Measurements from ENCODE around the gene PXDC1.

PXDC1 gene

DNA sequence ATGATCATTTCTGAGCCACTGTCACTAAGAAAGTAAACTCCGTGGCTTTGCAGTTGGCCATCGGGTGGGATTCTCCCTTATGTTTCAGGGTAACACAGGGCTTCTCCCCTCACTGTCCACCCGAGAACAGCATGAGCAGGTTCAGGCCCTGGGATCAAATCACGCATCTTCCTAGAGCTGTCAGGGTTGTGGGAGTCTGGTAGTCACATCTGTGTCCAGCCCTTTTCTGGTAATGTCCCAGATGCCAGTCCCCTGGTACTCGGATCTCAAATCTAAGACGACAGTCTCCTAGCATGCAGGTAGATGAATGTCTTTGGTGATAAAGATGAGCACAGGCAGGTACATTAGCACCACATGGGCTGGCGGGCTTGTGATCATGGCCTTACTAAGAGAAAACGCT, 4.8 kb downstream of the PXDC1 start:
- no peak for DNase-seq

DNA sequence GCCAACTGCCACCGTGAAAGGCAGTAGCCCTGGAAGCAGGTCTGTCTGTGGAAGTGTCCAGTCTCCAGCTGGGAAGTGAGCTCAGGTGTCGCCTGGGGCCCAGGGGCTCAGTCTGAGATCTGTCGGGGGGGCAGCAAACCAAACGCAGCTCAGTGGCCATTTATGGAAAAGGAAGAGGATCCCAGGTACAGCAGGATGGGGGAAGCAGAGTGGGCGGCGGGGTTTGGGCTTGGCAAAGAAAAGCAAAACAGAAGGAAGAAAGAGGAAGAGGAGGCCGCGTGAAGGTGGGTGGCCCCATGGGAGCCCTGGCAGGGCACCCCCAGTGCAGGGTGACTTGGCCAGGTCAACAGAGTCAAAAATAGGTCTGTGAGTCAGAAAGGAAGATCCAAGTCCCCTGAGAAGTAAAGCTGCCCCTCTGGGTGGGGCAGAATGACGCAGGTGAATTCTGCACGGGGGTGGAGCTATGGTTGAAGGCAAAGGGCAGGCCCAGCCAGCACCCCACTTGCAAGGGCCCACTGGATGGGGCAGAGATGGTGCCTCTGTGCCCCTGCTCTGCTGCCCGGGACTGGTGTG, 5.3 kb downstream of the PXDC1 start:
- no peak for DNase-seq

DNA sequence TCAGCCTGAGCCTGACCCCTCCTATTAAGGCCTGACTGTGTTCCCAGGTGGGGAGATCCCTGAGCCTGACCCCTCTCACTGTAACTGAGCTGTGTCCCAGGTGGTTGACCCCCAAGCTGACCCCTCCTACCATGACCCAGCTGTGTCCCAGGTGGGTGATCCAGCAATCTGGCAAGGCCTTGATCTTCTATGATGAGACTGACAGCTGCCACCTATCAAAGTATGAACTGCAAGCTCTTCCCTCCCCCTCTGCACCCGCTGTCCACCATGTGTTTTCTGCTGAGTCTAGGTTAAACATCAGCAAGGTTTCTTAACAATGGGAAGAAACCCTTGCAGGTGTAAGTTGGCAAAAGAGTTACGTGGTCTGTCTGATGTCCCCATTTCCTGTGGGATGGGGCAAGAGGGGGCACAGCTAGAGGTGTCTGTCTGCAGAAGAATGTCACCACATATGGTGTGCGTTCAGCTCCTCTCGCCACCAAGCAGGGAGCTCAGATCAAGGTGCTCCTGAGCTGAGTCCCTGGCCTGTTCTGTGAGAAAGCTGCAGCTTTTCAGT, 5.9 kb downstream of the PXDC1 start:
- no peak for DNase-seq

DNA sequence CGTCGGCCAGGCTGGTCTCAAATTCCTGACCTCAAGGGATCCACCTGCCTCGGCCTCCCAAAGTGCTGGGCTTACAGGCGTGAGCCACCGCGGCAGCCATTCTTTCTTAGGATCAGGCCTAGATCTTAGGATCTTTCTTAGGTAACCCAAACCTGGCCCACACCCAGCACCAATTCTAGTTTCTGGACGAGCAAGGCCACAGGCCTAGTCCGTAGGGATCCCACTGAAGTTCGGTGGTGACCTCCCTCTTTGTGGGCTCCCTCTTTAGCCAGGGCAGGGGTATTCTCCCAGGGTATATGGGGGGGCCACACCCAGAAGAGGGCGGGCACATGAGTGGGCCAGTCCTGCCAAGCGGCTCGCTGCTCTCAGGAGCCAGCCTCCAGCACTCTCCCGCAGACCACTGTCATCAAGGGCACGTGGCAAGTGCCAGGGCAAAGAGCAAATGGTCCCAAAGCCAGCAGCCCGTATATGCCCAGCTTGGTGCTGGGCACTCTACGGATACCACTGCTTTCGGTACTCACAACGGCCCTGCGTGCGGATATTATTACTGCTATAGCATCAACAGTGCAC, 6.5 kb downstream of the PXDC1 start:
- no peak for DNase-seq

DNA sequence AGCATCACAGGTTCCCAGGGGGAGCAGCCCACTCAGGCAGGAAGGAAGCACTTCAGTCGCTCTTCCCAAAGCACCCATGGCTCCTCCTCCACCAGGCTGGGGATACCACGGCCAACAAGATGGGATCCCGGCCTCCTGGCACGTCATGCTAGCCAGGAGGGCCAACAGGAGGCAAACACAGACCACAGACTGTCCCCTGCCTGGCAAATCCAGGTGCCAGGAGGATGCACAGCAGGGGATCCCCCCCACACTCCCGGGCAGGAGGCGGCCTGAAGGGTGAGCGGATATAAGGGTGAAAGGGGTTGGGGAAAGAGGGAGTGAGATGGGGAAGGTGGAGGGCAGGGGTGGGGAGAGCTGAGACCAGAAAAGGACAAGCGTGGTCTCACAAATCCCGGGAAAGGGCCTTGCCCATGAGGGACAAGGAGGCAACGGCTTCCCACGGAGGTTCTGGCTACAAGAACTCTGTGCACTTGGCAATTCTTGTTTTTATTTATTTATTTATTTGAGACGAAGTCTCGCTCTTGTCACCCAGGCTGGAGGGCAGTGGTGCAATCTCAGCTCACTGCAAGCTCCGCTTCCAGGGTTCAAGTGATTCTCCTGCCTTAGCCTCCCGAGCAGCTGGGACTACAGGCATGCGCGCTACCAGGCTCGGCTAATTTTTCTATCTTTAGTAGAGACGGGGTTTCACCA, 7.2 kb downstream of the PXDC1 start:
- DNase-seq: no peak

DNA sequence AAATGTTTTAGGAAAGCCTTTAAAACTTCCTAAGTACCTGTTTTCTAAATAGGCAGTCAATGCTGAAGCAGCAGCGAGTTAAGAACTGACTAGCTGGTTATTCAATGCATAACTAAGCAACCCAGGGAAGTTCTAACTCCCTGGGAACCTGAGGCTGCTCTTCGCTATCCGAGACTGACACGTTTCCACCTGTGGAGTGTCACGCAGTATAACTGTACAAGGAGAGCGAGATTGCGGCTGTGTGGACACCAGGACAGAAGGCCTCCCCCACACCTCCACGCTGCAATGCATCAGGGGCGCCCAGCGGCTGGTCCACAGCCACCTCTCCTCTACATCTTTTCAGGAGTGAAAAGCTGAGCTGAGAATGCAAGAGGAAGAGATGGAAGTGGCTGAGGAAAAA, 8.0 kb downstream of the PXDC1 start:
- no peak for DNase-seq

DNA sequence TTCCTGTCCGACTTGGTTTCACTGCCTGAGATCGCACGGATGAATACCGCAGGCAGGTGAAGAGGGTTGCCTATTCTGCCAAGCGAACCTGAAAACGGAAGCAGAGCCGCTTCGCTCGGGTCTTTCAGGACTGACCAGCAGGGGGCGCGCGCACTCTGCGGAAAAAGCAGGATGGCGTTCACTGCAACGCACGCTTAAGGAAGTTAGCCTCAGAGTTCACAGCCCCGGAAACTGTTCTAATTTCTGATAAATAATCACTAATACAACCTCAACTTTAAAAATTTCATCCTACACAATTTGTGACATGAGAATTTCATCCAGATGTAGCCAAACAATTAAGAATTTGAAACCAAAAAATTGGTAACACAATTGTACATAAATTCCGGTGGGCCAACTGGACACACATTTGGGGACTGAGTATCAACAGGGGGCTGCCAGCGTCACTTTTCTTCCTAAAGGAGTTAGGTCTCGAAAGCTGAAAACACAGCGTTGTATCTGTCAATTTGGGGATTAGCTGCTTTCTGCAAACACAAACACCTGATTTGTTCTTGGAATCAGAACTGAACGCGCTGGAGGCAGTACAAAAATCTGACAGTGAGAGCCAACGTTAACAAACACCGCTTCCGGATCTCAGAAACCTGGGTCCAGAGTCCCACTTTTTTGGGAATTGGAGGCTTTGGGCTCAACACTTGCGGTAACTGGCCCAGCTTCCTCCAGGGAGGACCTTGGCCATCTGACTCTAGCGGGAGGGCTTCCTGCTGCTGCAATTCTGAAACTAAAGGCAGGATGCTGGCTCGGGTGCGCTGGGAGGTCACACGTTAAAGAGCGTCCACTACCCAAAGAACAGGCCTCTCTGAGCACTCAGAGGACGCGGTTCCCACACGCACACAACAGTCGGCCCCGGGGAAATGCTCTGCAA, 8.8 kb downstream of the PXDC1 start:
- DNase-seq: peak; percentile 18 to 84 (median 68)

DNA sequence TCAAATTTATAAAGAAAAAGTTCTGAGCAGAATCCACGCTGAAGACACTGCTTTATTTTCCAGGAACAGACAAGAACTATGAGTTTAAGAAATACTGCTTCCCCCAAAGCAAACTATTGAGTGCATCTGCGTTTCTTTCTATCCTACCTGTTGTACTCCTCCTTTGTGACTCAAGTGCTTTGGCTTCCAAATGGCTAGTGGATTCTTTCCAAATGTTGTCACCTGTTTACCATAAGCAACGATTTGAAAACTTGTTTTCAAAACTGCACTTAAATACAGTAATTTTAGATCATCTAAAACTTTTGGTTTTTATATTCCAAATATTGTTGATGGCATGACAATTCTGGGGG, 9.5 kb downstream of the PXDC1 start:
- DNase-seq: no peak

DNA sequence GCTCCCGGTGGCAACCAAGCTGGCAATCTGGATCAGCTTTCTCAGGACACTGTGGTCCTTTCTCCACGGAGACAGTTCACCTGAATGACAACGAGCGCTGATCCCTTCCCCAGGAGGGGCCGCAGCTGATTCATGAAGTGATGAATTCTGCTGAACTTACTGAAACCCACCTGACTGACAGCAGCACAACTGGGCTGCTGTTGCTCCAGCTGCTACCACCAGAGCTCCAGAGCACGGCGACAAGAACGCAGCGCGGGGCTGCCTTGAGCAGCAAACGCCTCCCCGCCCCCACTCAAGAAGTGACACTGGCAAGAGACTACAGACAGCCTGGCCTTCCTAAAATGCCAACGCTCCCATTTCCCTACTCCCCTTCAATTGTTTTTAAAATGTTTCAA, 10.0 kb downstream of the PXDC1 start:
- no peak for DNase-seq

DNA sequence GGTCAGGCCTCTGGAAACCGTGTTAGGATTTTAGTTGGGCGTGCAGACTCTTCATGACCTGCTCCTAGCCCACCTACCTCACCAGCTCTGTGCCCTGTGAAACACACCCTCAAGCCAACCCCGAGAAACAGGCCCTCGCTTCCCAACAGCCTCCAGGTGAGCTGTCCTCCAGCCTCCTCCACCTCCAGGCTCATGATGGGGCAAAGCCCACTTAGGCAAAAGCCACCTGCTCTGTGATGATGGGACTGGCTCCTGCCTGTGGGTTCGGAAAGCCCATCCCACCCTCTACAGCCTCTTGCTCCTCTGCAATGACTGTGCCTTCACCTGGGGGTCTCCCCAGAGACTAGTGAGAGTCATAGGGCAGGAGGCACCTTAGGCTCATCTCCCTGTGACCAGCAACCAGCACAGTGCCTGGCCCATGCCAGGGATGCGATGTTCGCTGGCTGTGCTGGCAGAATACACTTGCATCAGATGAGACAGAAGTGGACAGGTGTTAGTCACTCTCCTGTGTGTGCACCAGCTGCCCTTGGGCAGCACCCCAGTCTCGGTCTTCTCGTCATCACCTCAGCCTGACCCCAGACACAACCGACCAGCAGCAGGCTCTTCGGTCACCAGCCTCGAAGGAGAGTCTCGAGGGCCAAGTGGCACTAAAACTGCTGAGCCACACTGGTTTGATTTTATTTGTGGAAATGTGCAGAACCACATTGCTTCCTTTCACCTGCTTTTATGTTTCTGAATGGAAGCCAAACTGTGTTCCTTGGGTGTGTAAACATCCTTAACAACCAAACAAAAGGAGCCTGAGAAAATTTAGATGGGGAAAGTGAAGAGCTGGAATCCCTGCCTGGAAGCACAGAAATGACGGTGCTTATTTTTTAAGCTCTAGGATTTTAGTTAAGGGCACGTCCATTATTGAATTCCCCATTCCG, 10.7 kb downstream of the PXDC1 start:
- DNase-seq: no peak

DNA sequence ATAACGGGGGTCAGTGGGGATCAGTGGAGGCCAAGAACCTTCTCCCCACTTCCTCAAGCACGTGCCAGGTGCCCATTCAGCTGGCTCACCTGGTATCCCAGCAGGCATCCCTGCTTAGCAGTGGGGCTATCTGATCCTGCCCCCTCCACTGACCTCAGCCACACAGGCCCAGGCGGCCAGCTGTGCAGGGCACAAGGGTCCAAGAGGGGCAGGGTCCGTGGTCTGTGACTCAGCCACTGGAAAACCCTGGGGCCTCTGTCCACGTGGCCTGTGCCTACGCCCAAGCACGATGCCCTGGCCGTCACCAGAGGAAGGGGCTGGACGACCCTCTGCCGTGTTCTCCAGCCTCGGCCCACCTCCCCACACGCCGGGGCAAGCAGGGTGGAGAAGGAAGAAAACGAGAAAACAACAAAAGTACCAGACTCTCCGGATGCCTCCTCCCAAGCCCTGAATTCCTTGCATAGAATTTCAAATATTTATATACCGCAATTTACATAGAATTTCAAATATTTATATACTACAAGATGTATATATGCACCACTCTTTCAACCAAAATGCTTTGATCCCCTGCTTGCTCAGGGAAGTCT, 12.1 kb downstream of the PXDC1 start:
- no peak for DNase-seq

DNA sequence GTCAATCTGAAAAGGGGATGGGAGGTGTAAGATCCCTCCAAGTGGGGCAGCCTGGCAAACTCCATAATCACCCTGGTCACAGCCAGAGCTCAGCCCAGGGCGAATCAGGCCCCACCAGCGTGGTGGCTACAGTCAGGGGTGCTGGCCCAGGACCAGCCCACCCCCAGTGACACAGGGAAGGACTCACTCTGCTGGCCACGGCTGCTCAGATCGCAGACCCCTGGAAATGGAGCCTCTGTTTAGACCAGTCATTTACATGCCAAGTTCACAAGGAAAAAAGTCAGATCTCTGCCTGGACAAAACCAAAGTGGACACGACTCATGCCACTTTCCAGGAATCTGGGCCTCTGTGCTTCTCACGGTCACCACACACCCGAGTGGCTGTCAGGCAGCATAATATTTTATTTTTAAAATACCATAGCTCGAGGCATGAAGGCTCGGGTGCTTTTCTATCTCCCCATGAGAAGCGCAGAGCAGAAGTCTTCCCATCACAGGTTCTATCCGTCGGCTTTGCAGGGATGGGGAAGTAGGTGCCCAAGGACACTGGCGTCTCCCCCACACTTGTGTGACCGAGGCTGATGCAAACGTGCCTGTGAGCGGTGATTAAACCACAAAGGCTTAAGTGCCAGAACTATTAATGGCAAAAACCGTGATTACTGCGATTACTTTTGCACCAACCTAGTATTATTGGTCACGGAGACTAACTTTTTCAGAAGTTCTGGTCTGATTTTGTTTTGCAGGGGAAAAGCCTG, 13.0 kb downstream of the PXDC1 start:
- no peak for DNase-seq

DNA sequence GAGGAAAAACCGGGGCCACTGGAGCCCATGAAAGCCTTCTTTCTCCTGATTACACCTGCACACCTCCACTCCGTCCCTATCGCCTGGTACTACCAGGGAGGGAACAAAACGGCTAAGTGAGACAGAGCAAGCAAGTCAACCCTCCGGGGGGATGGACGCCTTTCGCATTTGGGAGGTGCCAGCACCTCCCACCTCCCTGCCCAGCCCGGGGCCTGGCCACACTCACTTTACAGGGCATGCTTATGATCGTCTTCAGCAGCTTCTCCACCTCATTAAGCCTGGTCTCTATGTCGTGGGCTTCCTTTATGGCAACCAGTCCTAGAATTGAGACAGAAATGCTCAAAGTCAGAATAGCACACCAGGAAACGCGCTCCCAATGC, 13.7 kb downstream of the PXDC1 start:
- no peak for DNase-seq

DNA sequence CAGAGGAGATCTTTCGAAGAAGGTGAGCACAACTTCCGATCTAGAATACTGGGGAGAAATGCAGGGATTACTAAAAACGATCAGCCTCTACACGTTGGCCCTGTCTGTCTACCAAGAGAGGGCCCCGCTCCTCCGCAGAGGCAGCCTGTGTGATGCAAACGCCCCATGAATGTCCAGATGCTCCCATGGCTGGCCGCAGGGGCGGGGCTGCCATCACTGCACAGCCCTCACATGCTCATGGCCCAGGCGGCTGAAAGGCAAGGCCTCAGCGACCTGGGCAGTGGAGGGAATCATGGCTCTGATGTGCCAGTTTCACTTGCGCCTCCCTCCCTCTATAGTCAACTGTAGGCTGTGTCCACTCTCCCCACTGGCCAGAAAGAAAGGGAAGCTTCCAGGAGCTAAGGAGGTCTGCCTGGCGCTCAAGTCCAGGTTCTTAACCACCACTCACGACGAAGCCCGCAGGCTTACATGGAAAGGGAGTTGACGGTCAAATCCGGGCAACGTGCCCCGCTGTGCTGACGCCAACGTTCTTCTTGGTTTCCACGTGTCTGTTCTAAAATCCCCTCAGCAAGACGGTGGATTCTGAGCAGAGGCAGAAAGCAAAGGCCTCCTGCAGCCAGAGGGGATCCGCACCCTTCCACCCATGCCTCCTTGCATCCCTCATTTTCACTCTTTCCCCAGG, 14.2 kb downstream of the PXDC1 start:
- DNase-seq: peak in 1 of 14 donors; percentile 64

DNA sequence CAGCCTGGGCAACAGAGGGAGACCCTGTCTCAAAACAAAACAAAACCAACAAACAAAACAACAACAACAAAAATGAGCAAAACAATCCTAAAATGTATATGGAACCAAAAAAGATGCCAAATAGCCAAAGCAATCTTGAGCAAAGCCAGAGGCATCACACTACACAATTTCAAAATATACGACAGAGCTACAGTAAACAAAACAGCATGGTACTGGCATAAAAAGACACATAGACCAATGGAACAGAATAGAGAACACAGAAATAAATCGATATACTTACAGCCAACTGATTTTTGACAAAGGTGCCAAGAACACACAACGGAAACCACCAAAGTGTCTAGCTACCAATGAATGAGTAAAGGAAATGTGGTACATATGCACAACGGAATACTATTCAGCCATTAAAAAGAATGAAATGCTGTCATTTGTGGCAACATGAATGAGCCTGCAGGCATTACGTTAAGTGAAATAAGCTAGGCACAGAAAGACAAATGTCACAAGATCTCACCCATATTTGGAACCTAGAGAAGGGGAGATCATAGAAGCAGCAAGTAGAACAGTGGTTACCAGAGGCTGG, 16.4 kb downstream of the PXDC1 start:
- no peak for DNase-seq

DNA sequence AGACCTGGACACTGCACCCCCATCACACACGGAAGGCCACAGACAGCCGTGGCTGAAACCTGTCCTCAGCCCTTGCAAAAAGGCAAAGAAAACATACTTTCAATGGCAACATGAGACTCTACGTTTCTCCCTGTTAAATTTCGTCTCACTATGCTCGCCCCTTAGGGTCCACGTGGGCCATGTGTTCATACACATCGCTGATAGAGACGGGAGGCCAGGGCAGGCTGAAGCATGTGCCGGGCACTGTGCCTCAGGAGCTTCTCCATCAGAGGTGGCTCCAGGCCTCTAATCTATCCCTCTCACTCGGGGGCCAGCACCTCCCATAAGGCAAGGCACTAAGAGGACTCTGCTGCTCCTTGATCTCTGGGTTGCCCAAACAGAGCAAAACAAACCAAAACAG, 17.5 kb downstream of the PXDC1 start:
- no peak for DNase-seq

DNA sequence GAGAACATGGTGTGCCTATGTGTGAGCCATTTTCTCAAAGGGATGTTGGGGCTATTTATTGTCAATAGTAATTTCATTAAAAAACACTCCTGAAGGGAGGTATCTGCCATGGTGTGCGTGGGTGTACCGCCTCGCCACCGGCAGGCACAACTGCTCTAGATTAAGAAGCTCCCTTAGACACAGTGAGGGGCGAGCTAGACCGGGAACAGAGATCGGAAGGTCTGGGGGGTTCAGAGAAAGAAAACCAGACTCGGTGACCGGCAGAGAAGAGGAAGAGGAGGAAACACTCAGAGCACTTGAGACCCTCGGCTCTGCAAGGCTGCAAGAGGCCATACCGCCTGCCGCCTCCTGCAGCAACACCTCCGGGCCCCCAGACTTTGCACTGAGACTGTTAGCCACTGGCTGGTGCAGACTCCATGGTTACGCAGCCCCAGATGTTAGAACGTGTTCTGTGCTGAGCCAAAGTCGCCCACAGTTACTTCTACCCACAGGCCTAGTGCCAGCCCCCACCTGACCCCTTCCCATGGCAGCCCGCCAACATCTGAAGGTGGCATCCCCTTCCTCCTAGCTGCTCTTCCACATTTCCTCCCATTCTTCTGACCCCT, 18.1 kb downstream of the PXDC1 start:
- DNase-seq: no peak

DNA sequence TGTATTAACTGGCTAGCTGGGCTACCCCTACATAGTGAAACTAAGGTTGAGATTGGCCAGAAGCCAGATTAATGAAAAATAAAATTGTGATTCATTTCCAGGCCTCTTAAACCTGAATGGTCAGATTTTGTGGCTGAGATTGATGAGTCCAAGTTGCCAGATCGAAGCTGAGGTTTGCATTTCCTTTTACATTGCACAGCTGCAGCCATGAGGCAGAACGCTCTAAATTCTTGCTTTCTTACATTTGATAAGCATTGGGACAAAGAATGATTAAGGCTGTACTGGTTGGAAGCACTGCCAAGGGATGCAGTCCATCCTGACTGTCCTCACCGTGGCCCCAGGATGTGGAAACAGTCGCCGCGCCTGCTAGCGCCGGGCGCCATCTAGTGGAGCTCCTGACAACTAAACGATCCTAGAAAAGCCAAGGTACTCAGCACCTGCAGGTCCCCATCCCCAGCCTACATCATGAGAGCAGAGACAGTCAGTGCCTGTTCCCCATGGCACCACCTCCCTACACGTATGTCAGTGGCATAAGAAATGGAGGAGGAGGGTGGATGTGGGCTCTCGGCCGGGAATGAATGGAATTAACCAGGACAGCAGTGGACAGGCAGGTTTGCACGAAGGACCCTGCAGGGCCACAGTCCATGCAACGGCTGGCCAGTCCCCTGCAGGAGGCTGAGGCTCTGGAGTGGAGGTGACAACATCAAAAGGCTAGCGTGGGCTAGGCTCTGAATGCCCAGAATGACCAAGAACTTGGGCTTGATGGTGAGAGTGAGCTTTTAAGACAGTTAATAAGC, 19.0 kb downstream of the PXDC1 start:
- peak in 12 of 14 donors; percentile 5 to 70 (median 48) for DNase-seq
